NT2/D1 (cell line): ENCODE measurements around the gene CILP2.

Experiments used
- DNase-seq: peaks from one replicate; pipeline ENCODE4 v3.0.0-alpha.2; 2011; ENCODE audit warnings: low read depth, low spot score
- H3K27me3 ChIP-seq: 2 replicates; pipeline ENCODE4 v1.6.0; 2011; ENCODE audit warnings: mild to moderate bottlenecking; ENCODE audit not compliant: insufficient read length, insufficient read depth
- H3K36me3 ChIP-seq: 2 replicates; pipeline ENCODE4 v1.6.1; 2011; ENCODE audit warnings: mild to moderate bottlenecking, low read length, mixed read lengths; ENCODE audit not compliant: insufficient read depth, insufficient read length
- H3K4me1 ChIP-seq: 2 replicates; pipeline ENCODE4 v1.5.1; 2011; ENCODE audit not compliant: insufficient read depth, insufficient read length
- H3K4me3 ChIP-seq: 2 replicates; pipeline ENCODE4 v1.5.1; 2011; ENCODE audit warnings: low read depth; ENCODE audit not compliant: insufficient read length
- H3K9ac ChIP-seq: 2 replicates; pipeline ENCODE4 v1.6.0; 2011; ENCODE audit warnings: low read depth; ENCODE audit not compliant: insufficient read length
- H3K9me3 ChIP-seq: 2 replicates; pipeline ENCODE4 v1.5.1; 2011; ENCODE audit warnings: mild to moderate bottlenecking, low read length; ENCODE audit not compliant: insufficient read depth
- SUZ12 ChIP-seq: IDR thresholded peaks from 2 replicates; pipeline ENCODE4 v1.6.1; 2011; ENCODE audit not compliant: insufficient read length, insufficient read depth; ENCODE audit errors: extremely low read depth
- YY1 ChIP-seq: IDR thresholded peaks from 2 replicates; pipeline ENCODE4 v1.6.1; 2011; ENCODE audit not compliant: insufficient read length, insufficient read depth
- ZNF274 ChIP-seq: IDR thresholded peaks from 2 replicates; pipeline ENCODE4 v1.6.1; 2011; ENCODE audit warnings: mild to moderate bottlenecking, low read depth, low read length

Gene CILP2

GRCh38 chr19:19578252-19578651 lies 40.2 kb downstream of the CILP2 start:
- no peak for DNase-seq
- Histone ChIP-seq H3K9me3 (no peaks in the 10 kb centered on the region), H3K36me3 (peaks cover 18% of the 10 kb centered on the region), H3K4me1 (peaks cover 7% of the 10 kb centered on the region), H3K27me3 (no peaks in the 10 kb centered on the region), H3K9ac (no peak overlapping the region), H3K4me3 (no peak overlapping the region)
- TF ChIP-seq SUZ12 (no peak), YY1 (no peak), ZNF274 (no peak)

- no peak for DNase-seq
- Histone ChIP-seq H3K27me3 (no peaks in the 10 kb centered on the region), H3K9me3 (no peaks in the 10 kb centered on the region), H3K36me3 (peaks cover 19% of the 10 kb centered on the region), H3K4me3 (no peak overlapping the region), H3K9ac (no peak overlapping the region), H3K4me1 (peaks cover 7% of the 10 kb centered on the region)
- no peak for TF ChIP-seq ZNF274
- no peak for TF ChIP-seq SUZ12
- TF ChIP-seq YY1: no peak
These were observed 41.7 kb downstream of the CILP2 start for GRCh38 chr19:19579533-19580361.

- TF ChIP-seq YY1 (no peak), ZNF274 (no peak), SUZ12 (no peak)
- H3K36me3 ChIP-seq: peaks cover 24% of the 10 kb centered on the region
- no peaks in the 10 kb centered on the region for H3K9me3 ChIP-seq
These were observed 42.4 kb downstream of the CILP2 start for GRCh38 chr19:19580418-19580817.

GRCh38 chr19:19581391-19581790 lies 43.3 kb downstream of the CILP2 start:
- Histone ChIP-seq H3K9me3 (no peaks in the 10 kb centered on the region), H3K4me1 (peaks cover 7% of the 10 kb centered on the region), H3K36me3 (peaks cover 24% of the 10 kb centered on the region)

More at GRCh38 chr19:19580418-19580817, 42.4 kb downstream of the CILP2 start:
- Histone ChIP-seq H3K4me1 (peaks cover 7% of the 10 kb centered on the region), H3K9ac (no peak overlapping the region), H3K27me3 (no peaks in the 10 kb centered on the region), H3K4me3 (no peak overlapping the region)
- no peak for DNase-seq

GRCh38 chr19:19582471-19582870 lies 44.4 kb downstream of the CILP2 start:
- Histone ChIP-seq H3K4me1 (peaks cover 7% of the 10 kb centered on the region), H3K27me3 (no peaks in the 10 kb centered on the region), H3K9ac (peak overlapping the region; percentile 43), H3K4me3 (no peak overlapping the region), H3K36me3 (peaks cover 21% of the 10 kb centered on the region), H3K9me3 (no peaks in the 10 kb centered on the region)
- no peak for DNase-seq
- TF ChIP-seq SUZ12: no peak

More at GRCh38 chr19:19581391-19581790, 43.3 kb downstream of the CILP2 start:
- TF ChIP-seq SUZ12 (no peak), ZNF274 (no peak), YY1 (no peak)
- no peaks in the 10 kb centered on the region for H3K27me3 ChIP-seq
- H3K4me3 ChIP-seq: no peak overlapping the region
- no peak for DNase-seq
- H3K9ac ChIP-seq: no peak overlapping the region

- no peak overlapping the region for H3K4me3 ChIP-seq
- no peak overlapping the region for H3K9ac ChIP-seq
- peaks cover 8% of the 10 kb centered on the region for H3K4me1 ChIP-seq
- no peaks in the 10 kb centered on the region for H3K9me3 ChIP-seq
- no peaks in the 10 kb centered on the region for H3K27me3 ChIP-seq
- TF ChIP-seq YY1: no peak
- TF ChIP-seq ZNF274: no peak
- TF ChIP-seq SUZ12: no peak
- H3K36me3 ChIP-seq: peaks cover 36% of the 10 kb centered on the region
- DNase-seq: no peak
These were observed 46.3 kb downstream of the CILP2 start for GRCh38 chr19:19584356-19584755.

- H3K9ac ChIP-seq: no peak overlapping the region
- H3K36me3 ChIP-seq: peaks cover 35% of the 10 kb centered on the region
- DNase-seq: no peak
- no peak overlapping the region for H3K4me3 ChIP-seq
- peaks cover 18% of the 10 kb centered on the region for H3K4me1 ChIP-seq
- no peaks in the 10 kb centered on the region for H3K27me3 ChIP-seq
- TF ChIP-seq YY1 (no peak), ZNF274 (no peak), SUZ12 (no peak)
- no peaks in the 10 kb centered on the region for H3K9me3 ChIP-seq
These were observed 49.7 kb downstream of the CILP2 start for GRCh38 chr19:19587771-19588170.
